Measurements from ENCODE around the gene BHLHE23.

The BHLHE23 gene

GRCh38 chr20:62980970-62981369, 25.8 kb downstream of the BHLHE23 start:
- Mint-ChIP-seq H3K27ac (no peak overlapping the region), H3K36me3 (no peaks in the 10 kb centered on the region), H3K27me3 (peaks cover 9% of the 10 kb centered on the region), H3K4me3 (peak overlapping the region; percentile 49), H3K9me3 (no peaks in the 10 kb centered on the region), H3K4me1 (peaks cover 45% of the 10 kb centered on the region)

GRCh38 chr20:62980380-62980960, 26.3 kb downstream of the BHLHE23 start:
- Mint-ChIP-seq H3K4me1 (peaks cover 45% of the 10 kb centered on the region), H3K36me3 (no peaks in the 10 kb centered on the region), H3K27me3 (peaks cover 10% of the 10 kb centered on the region), H3K27ac (no peak overlapping the region), H3K4me3 (no peak overlapping the region), H3K9me3 (no peaks in the 10 kb centered on the region)

- Mint-ChIP-seq H3K9me3 (no peaks in the 10 kb centered on the region), H3K27me3 (peaks cover 11% of the 10 kb centered on the region), H3K27ac (no peak overlapping the region), H3K36me3 (no peaks in the 10 kb centered on the region), H3K4me1 (peaks cover 45% of the 10 kb centered on the region), H3K4me3 (no peak overlapping the region)
Observed at GRCh38 chr20:62979876-62980373, 26.8 kb downstream of the BHLHE23 start.

- peaks cover 45% of the 10 kb centered on the region for H3K4me1 Mint-ChIP-seq
- H3K27ac Mint-ChIP-seq, result no peak overlapping the region
- H3K9me3 Mint-ChIP-seq, result no peaks in the 10 kb centered on the region
- H3K36me3 Mint-ChIP-seq, result no peaks in the 10 kb centered on the region
- H3K4me3 Mint-ChIP-seq, result no peak overlapping the region
- H3K27me3 Mint-ChIP-seq, result peaks cover 15% of the 10 kb centered on the region
Observed at GRCh38 chr20:62979310-62979709, 27.5 kb downstream of the BHLHE23 start.

- peaks cover 47% of the 10 kb centered on the region for H3K4me1 Mint-ChIP-seq
- H3K27me3 Mint-ChIP-seq, result peaks cover 19% of the 10 kb centered on the region
- H3K27ac Mint-ChIP-seq, result no peak overlapping the region
- peak overlapping the region; percentile 76 for H3K4me3 Mint-ChIP-seq
- no peaks in the 10 kb centered on the region for H3K9me3 Mint-ChIP-seq
- no peaks in the 10 kb centered on the region for H3K36me3 Mint-ChIP-seq
Observed at GRCh38 chr20:62978561-62978943, 28.2 kb downstream of the BHLHE23 start.

DNA sequence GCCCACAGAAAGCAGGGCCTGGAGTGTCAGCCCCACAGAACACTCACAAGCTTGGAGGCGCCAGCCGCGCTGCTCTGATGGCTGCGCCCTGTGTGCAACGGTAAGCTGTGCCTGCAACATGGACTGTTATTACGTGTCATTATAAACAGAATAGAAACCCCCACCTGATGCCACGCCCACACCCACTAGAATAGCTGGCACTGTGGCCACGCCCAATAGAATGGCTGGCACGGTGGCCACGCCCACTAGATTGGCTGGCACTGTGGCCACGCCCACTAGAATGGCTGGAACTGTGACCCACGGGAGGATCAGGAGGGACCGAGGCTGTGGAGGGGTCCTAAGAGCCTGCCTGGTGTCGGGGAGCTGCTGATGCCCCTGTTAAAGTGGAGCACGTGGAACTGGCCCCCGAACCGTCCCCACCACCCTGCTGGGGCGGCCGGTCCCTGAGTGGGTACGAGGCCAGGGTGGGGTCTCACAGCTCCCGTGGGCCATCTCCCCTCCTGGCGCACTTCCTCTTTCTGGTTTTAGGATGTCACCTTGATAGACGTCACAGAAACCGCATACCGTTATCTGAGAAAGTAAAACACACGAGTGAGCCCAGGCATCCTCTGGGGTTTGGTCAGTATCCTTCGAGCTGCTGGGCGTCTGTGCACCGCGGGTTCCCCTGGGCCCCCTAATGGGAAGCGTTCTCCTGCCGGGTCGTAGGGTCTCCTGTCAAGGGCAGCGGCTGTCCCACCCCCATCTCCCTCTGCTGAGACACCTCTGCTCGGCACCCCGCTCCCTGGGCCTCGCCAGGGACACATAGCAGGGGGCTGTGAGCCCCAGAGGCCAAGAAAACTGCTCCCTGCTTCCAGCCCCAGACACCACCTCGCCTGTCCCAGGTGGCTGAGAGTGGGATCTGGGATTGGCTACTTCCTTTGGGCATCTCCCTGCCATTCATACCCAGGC, 28.9 kb downstream of the BHLHE23 start:
- H3K4me1 Mint-ChIP-seq, result peaks cover 49% of the 10 kb centered on the region
- peaks cover 19% of the 10 kb centered on the region for H3K27me3 Mint-ChIP-seq
- peak overlapping the region; percentile 76 for H3K4me3 Mint-ChIP-seq
- no peaks in the 10 kb centered on the region for H3K9me3 Mint-ChIP-seq
- no peak overlapping the region for H3K27ac Mint-ChIP-seq
- H3K36me3 Mint-ChIP-seq, result no peaks in the 10 kb centered on the region

DNA sequence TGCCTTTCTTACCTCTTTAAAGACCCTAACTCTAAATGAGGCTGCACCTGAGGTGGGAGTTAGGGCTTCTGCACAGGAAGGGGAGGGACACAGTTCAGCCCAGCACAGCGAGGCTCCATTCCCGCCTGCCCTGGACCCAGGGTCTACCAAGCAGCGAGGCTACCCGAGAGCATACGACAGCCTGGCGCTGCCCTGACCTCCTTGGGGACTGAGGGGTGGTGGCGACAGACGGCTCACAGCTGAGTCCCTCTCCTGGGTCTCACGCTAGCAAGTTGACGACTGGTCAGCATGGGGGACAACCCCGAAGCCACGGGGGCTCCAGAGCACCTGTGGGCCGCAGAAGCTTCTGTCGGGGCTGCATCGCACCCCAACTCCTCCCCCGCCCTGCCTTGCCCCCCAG, 29.9 kb downstream of the BHLHE23 start:
- peaks cover 50% of the 10 kb centered on the region for H3K4me1 Mint-ChIP-seq
- peaks cover 21% of the 10 kb centered on the region for H3K27me3 Mint-ChIP-seq
- no peaks in the 10 kb centered on the region for H3K36me3 Mint-ChIP-seq
- no peak overlapping the region for H3K4me3 Mint-ChIP-seq
- no peak overlapping the region for H3K27ac Mint-ChIP-seq
- H3K9me3 Mint-ChIP-seq, result no peaks in the 10 kb centered on the region

GRCh38 chr20:62975812-62976508, 30.8 kb downstream of the BHLHE23 start:
- no peaks in the 10 kb centered on the region for H3K9me3 Mint-ChIP-seq
- H3K27ac Mint-ChIP-seq, result no peak overlapping the region
- peaks cover 46% of the 10 kb centered on the region for H3K4me1 Mint-ChIP-seq
- H3K36me3 Mint-ChIP-seq, result no peaks in the 10 kb centered on the region
- peaks cover 21% of the 10 kb centered on the region for H3K27me3 Mint-ChIP-seq
- no peak overlapping the region for H3K4me3 Mint-ChIP-seq

- peaks cover 21% of the 10 kb centered on the region for H3K27me3 Mint-ChIP-seq
- H3K36me3 Mint-ChIP-seq, result no peaks in the 10 kb centered on the region
- peaks cover 40% of the 10 kb centered on the region for H3K4me1 Mint-ChIP-seq
- H3K27ac Mint-ChIP-seq, result no peak overlapping the region
- no peak overlapping the region for H3K4me3 Mint-ChIP-seq
- H3K9me3 Mint-ChIP-seq, result no peaks in the 10 kb centered on the region
Observed at GRCh38 chr20:62975251-62975760, 31.5 kb downstream of the BHLHE23 start.

DNA sequence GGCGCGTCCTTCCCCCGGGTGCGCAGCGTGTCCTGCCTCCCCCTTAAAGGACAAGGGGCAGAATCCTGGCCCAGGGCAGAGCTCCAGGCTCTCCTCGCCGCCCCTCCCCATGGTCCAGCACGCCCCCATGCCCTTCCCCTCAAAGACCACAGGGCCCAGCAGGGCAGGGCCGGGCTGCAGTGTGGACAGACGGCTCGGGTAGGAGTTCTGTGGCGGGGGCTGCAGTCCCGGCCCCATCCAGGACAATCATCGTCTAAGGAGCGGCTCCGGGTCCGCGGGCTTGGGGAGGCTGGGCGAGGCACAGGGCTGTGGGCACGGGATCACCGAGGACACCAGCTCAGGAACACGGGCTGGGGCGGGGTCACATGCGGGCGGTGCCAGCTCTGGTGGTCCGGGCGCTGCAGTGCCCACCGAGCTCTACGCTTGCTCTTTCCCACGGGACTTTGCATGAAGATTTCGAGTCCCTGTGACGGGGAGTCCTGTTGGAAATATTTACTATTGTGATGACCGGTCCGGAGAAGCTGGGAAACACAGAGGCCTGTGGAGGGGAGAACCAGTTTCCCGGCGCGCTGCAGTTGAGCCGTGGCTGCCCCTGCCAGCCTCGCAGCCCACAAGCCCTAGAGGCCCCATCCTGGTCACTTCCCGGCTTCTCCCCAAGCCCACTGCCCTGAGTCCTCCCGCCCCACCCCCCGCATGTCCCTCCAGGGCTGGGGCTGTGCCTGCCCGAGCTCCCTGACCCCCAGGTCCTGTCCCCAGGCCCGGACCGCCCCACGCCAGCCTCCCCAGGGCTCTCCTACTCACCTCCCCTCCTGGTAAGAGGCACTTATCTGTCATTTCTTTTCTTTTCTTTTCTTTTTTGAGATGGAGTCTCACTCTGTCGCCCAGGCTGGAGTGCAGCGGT, 33.7 kb downstream of the BHLHE23 start:
- H3K27ac Mint-ChIP-seq, result no peak overlapping the region
- no peak overlapping the region for H3K4me3 Mint-ChIP-seq
- peaks cover 15% of the 10 kb centered on the region for H3K27me3 Mint-ChIP-seq

DNA sequence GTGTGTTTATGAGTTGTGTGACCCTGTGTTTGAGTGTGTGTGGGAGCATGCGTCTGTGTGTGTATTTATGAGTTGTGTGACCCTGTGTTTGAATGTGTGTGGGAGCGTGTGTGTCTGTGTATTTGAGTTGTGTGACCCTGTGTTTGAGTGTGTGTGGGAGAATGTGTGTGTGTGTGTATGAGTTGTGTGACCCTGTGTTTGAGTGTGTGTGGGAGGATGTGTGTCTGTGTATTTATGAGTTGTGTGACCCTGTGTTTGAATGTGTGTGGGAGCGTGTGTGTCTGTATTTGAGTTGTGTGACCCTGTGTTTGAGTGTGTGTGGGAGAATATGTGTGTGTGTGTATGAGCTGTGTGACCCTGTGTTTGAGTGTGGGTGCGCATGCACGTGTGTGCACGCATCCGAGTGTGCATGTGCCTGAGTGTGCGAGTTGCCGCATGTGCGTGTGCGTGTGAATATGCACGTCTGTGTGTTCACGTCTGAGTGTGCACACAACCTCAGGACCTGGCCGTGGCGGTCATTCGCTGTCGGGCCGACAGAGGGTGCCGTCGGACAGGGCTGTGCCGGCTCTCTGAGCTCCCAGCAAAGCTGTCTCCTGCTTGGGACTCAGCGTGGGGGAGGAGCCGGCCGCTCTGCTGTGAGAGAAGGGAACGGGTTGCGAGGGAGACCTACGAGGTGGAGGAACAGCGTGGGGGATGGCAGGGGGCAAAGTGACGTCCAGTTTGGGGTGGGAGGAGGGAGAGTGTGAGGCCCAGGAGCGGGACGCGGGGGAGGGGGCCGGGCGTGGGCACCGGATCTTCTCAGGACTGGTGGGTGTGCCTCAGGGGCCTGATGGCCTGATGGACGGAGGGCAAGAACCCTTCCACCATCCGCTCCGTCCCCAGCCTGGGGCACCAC, 34.6 kb downstream of the BHLHE23 start:
- no peaks in the 10 kb centered on the region for H3K9me3 Mint-ChIP-seq

More for the DNA sequence above, 33.7 kb downstream of the BHLHE23 start:
- Mint-ChIP-seq H3K4me1 (peaks cover 30% of the 10 kb centered on the region), H3K36me3 (no peaks in the 10 kb centered on the region), H3K9me3 (no peaks in the 10 kb centered on the region)

DNA sequence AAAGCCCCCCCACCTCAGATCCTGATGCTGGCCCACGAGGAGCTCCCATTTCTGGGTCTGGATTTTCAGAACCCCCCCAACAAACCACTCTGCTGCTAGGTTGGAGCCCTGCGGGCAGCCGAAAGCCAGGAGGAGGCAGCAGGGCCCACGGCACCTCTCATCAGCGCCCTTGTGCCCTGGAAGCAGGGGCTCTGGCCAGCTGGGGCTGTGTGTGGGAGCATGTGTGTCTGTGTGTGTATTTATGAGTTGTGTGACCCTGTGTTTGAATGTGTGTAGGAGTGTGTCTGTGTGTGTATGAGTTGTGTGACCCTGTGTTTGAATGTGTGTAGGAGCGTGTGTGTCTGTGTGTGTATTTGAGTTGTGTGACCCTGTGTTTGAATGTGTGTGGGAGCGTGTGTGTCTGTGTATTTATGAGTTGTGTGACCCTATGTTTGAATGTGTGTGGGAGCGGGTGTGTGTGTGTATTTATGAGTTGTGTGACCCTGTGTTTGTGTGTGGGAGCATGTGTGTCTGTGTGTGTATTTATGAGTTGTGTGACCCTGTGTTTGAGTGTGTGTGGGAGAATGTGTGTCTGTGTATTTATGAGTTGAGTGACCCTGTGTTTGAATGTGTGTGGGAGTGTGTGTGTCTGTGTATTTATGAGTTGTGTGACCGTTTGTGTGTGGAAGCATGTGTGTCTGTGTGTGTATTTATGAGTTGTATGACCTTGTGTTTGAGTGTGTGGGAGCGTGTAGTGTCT, 35.4 kb downstream of the BHLHE23 start:
- H3K27ac Mint-ChIP-seq, result peak overlapping the region; percentile 5
- peak overlapping the region; percentile 2 for H3K4me3 Mint-ChIP-seq
- H3K36me3 Mint-ChIP-seq, result no peaks in the 10 kb centered on the region
- peaks cover 14% of the 10 kb centered on the region for H3K27me3 Mint-ChIP-seq
- peaks cover 17% of the 10 kb centered on the region for H3K4me1 Mint-ChIP-seq
- H3K9me3 Mint-ChIP-seq, result no peaks in the 10 kb centered on the region

More for the DNA sequence above, 34.6 kb downstream of the BHLHE23 start:
- peaks cover 14% of the 10 kb centered on the region for H3K27me3 Mint-ChIP-seq
- no peaks in the 10 kb centered on the region for H3K36me3 Mint-ChIP-seq
- peak overlapping the region; percentile 66 for H3K27ac Mint-ChIP-seq
- peak overlapping the region; percentile 71 for H3K4me3 Mint-ChIP-seq
- H3K4me1 Mint-ChIP-seq, result peaks cover 21% of the 10 kb centered on the region
